Transverse colon (tissue), 4 donors: Measurements from ENCODE around the gene ZNF516.

Source experiments
- EP300 ChIP-seq: sonication (generic); formaldehyde crosslinking; IDR thresholded peaks from one replicate; pipeline ENCODE4 v1.6.1; 2017; ENCODE audit warnings: antibody characterized with exemption, low read depth
- POLR2AphosphoS5 ChIP-seq, 3 donors: sonication (generic); formaldehyde crosslinking; IDR thresholded peaks; one replicate each; pipeline ENCODE4 v1.6.1; 2016; ENCODE audit warnings: antibody characterized with exemption in 3 of 3
- TF ChIP-seq, protein P1 (sequence below), 5 experiments: fragments of 200-600 bp in 3 of 5; fragments of 450-650 bp in 2 of 5; sonication (generic) in 3 of 5; IDR thresholded peaks; 1 replicate in 2 of 5; 2 replicates in 3 of 5; pipeline ENCODE4 v1.5.1; 2016 to 2017; ENCODE audit warnings: antibody characterized with exemption in 5 of 5, inconsistent platforms in 3 of 5, mild to moderate bottlenecking in 2 of 5, moderate library complexity in 1 of 5

DNA sequence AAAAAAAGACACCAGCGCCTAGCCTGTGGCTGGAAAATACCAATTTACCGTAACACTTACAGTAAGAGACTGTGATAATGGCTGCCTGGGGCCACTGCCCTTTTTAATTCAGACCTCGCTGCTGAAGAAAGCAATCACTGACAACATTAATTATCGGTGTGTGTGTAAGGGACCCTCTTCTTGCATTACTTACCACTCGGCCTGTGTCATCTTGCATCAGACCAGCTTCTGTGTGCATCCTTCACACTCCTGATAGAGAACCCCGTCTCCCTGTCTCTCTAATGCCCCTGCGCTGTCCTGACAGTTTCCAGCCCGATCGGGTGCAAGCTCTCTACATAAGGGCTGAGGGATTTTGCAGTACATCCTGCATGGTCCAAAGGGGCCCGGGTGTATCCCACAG lies 124.4 kb downstream of the ZNF516 start:
- TF ChIP-seq EP300, result no peak
- TF ChIP-seq, protein P1, sequence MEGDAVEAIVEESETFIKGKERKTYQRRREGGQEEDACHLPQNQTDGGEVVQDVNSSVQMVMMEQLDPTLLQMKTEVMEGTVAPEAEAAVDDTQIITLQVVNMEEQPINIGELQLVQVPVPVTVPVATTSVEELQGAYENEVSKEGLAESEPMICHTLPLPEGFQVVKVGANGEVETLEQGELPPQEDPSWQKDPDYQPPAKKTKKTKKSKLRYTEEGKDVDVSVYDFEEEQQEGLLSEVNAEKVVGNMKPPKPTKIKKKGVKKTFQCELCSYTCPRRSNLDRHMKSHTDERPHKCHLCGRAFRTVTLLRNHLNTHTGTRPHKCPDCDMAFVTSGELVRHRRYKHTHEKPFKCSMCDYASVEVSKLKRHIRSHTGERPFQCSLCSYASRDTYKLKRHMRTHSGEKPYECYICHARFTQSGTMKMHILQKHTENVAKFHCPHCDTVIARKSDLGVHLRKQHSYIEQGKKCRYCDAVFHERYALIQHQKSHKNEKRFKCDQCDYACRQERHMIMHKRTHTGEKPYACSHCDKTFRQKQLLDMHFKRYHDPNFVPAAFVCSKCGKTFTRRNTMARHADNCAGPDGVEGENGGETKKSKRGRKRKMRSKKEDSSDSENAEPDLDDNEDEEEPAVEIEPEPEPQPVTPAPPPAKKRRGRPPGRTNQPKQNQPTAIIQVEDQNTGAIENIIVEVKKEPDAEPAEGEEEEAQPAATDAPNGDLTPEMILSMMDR (IDR thresholded peaks at IDR 0.05), result no peak
- no peak for TF ChIP-seq POLR2AphosphoS5 (IDR thresholded peaks at IDR 0.05)
